Activated naive CD4-positive, alpha-beta T cell treated with anti-CD3 and anti-CD28 coated beads, Interleukin-2, amount 10 ng/mL, durations not matched to agents 7 days and 5 days (primary cell): ENCODE results near the gene ANP32A.
A peak's percentile ranks its signal among the peaks of the same experiment; 100 is the strongest.

ENCODE experiments used
- CTCF ChIA-PET: fragments of 350-600 bp; sonication (Branson Sonifier 250); formaldehyde crosslinking; loops from one replicate; lab custom pipeline; 2021; ENCODE audit warnings: antibody characterized with exemption; lab: Charles Lee
- DNase-seq: peaks from one replicate; pipeline ENCODE4 v3.0.0-alpha.2; 2020
- H3K27ac Mint-ChIP-seq: one replicate; pipeline ENCODE4 v1.8.0; 2021; ENCODE audit warnings: mild to moderate bottlenecking, moderate library complexity, mixed read lengths
- H3K27me3 Mint-ChIP-seq: one replicate; pipeline ENCODE4 v1.8.0; 2021; ENCODE audit warnings: mild to moderate bottlenecking, mixed read lengths
- H3K36me3 Mint-ChIP-seq: one replicate; pipeline ENCODE4 v1.8.0; 2021; ENCODE audit warnings: mixed read lengths
- H3K4me1 Mint-ChIP-seq: one replicate; pipeline ENCODE4 v1.8.0; 2021; ENCODE audit warnings: mixed read lengths
- H3K4me3 Mint-ChIP-seq: one replicate; pipeline ENCODE4 v1.8.0; 2021; ENCODE audit warnings: mild to moderate bottlenecking, moderate library complexity, mixed read lengths
- H3K9me3 Mint-ChIP-seq: one replicate; pipeline ENCODE4 v1.8.0; 2021; ENCODE audit warnings: mixed read lengths

Gene ANP32A

GRCh38 chr15:68798346-68799094 lies 22.2 kb downstream of the ANP32A start:
- Mint-ChIP-seq H3K9me3 (no peaks in the 10 kb centered on the region), H3K4me1 (peaks cover 74% of the 10 kb centered on the region), H3K36me3 (peaks cover 28% of the 10 kb centered on the region), H3K4me3 (no peak overlapping the region), H3K27ac (no peak overlapping the region), H3K27me3 (no peaks in the 10 kb centered on the region)
- CTCF ChIA-PET, result interaction anchor here (1.0 to 1.6 kb wide), 4 partner anchors 9 to 77 kb away, joined by 3 to 5 read pairs (median 4); no protein-coding TSS in a partner anchor
- no peak for DNase-seq

- H3K27ac Mint-ChIP-seq, result peak overlapping the region; percentile 46
- CTCF ChIA-PET, result interaction anchor here (1.0 to 1.6 kb wide), 5 partner anchors 10 to 77 kb away, joined by 3 to 5 read pairs (median 4); no protein-coding TSS in a partner anchor
- DNase-seq, result no peak
- H3K9me3 Mint-ChIP-seq, result no peaks in the 10 kb centered on the region
- H3K4me3 Mint-ChIP-seq, result no peak overlapping the region
- no peaks in the 10 kb centered on the region for H3K27me3 Mint-ChIP-seq
- peaks cover 79% of the 10 kb centered on the region for H3K4me1 Mint-ChIP-seq
- peaks cover 28% of the 10 kb centered on the region for H3K36me3 Mint-ChIP-seq
Observed at GRCh38 chr15:68797599-68798345, 22.9 kb downstream of the ANP32A start.

- no peak for DNase-seq
- peak overlapping the region; percentile 46 for H3K27ac Mint-ChIP-seq
- no peaks in the 10 kb centered on the region for H3K27me3 Mint-ChIP-seq
- peaks cover 28% of the 10 kb centered on the region for H3K36me3 Mint-ChIP-seq
- H3K4me1 Mint-ChIP-seq, result peaks cover 83% of the 10 kb centered on the region
- CTCF ChIA-PET, result interaction anchor here (1.0 to 1.6 kb wide), 3 partner anchors 10 to 32 kb away, joined by 4 to 5 read pairs (median 4); no protein-coding TSS in a partner anchor
- no peak overlapping the region for H3K4me3 Mint-ChIP-seq
- no peaks in the 10 kb centered on the region for H3K9me3 Mint-ChIP-seq
Observed at GRCh38 chr15:68797191-68797590, 23.5 kb downstream of the ANP32A start.

GRCh38 chr15:68796576-68796975 lies 24.1 kb downstream of the ANP32A start:
- Mint-ChIP-seq H3K36me3 (peaks cover 29% of the 10 kb centered on the region), H3K27me3 (no peaks in the 10 kb centered on the region), H3K9me3 (no peaks in the 10 kb centered on the region), H3K27ac (no peak overlapping the region), H3K4me3 (no peak overlapping the region), H3K4me1 (peaks cover 86% of the 10 kb centered on the region)
- no peak for DNase-seq
- CTCF ChIA-PET, result interaction anchor here (1.0 kb wide), 1 partner anchor 32 kb away, joined by 4 read pairs; no protein-coding TSS in a partner anchor

GRCh38 chr15:68795298-68795848 lies 25.3 kb downstream of the ANP32A start:
- H3K4me1 Mint-ChIP-seq, result peaks cover 93% of the 10 kb centered on the region
- H3K27ac Mint-ChIP-seq, result peak overlapping the region; percentile 81
- peaks cover 29% of the 10 kb centered on the region for H3K36me3 Mint-ChIP-seq
- H3K4me3 Mint-ChIP-seq, result peak overlapping the region; percentile 4
- no peaks in the 10 kb centered on the region for H3K27me3 Mint-ChIP-seq
- peak; percentile 84 for DNase-seq
- CTCF ChIA-PET, result interaction anchor here (0.8 to 2.3 kb wide), 7 partner anchors 9 to 39 kb away, joined by 3 to 9 read pairs (median 3); no protein-coding TSS in a partner anchor
- H3K9me3 Mint-ChIP-seq, result no peaks in the 10 kb centered on the region

- CTCF ChIA-PET, result interaction anchor here (0.8 to 2.3 kb wide), 8 partner anchors 11 to 40 kb away, joined by 3 to 9 read pairs (median 3); no protein-coding TSS in a partner anchor
- Mint-ChIP-seq H3K36me3 (peaks cover 27% of the 10 kb centered on the region), H3K9me3 (no peaks in the 10 kb centered on the region), H3K27ac (peak overlapping the region; percentile 81), H3K4me1 (peaks cover 94% of the 10 kb centered on the region), H3K27me3 (no peaks in the 10 kb centered on the region), H3K4me3 (no peak overlapping the region)
- no peak for DNase-seq
Observed at GRCh38 chr15:68794863-68795262, 25.8 kb downstream of the ANP32A start.

- peaks cover 23% of the 10 kb centered on the region for H3K36me3 Mint-ChIP-seq
- H3K4me1 Mint-ChIP-seq, result peaks cover 94% of the 10 kb centered on the region
- no peaks in the 10 kb centered on the region for H3K9me3 Mint-ChIP-seq
- H3K27me3 Mint-ChIP-seq, result no peaks in the 10 kb centered on the region
- H3K4me3 Mint-ChIP-seq, result no peak overlapping the region
- CTCF ChIA-PET, result interaction anchor here (1.0 to 2.3 kb wide), 8 partner anchors 10 to 40 kb away, joined by 3 to 9 read pairs (median 3); no protein-coding TSS in a partner anchor
- peak overlapping the region; percentile 5 for H3K27ac Mint-ChIP-seq
- no peak for DNase-seq
Observed at GRCh38 chr15:68794307-68794706, 26.4 kb downstream of the ANP32A start.

GRCh38 chr15:68793776-68794175 lies 26.9 kb downstream of the ANP32A start:
- Mint-ChIP-seq H3K36me3 (peaks cover 18% of the 10 kb centered on the region), H3K9me3 (no peaks in the 10 kb centered on the region), H3K27me3 (no peaks in the 10 kb centered on the region), H3K4me3 (no peak overlapping the region), H3K4me1 (peaks cover 93% of the 10 kb centered on the region), H3K27ac (no peak overlapping the region)
- no peak for DNase-seq
- CTCF ChIA-PET, result interaction anchor here (1.1 to 2.3 kb wide), 5 partner anchors 10 to 36 kb away, joined by 3 to 9 read pairs (median 3); no protein-coding TSS in a partner anchor

GRCh38 chr15:68792901-68793766 lies 27.6 kb downstream of the ANP32A start:
- H3K4me1 Mint-ChIP-seq, result peaks cover 89% of the 10 kb centered on the region
- no peaks in the 10 kb centered on the region for H3K27me3 Mint-ChIP-seq
- H3K9me3 Mint-ChIP-seq, result no peaks in the 10 kb centered on the region
- no peak overlapping the region for H3K4me3 Mint-ChIP-seq
- DNase-seq, result no peak
- peaks cover 18% of the 10 kb centered on the region for H3K36me3 Mint-ChIP-seq
- CTCF ChIA-PET, result interaction anchor here (0.8 to 1.9 kb wide), 4 partner anchors 9 to 37 kb away, joined by 3 to 7 read pairs (median 3); no protein-coding TSS in a partner anchor
- H3K27ac Mint-ChIP-seq, result peak overlapping the region; percentile 87

- peak overlapping the region; percentile 87 for H3K27ac Mint-ChIP-seq
- CTCF ChIA-PET, result interaction anchor here (0.6 kb wide), 1 partner anchor 16 kb away, joined by 3 read pairs; no protein-coding TSS in a partner anchor
- no peaks in the 10 kb centered on the region for H3K9me3 Mint-ChIP-seq
- H3K4me3 Mint-ChIP-seq, result peak overlapping the region; percentile 33
- peak; percentile 67 for DNase-seq
- no peaks in the 10 kb centered on the region for H3K27me3 Mint-ChIP-seq
- peaks cover 21% of the 10 kb centered on the region for H3K36me3 Mint-ChIP-seq
- peaks cover 74% of the 10 kb centered on the region for H3K4me1 Mint-ChIP-seq
Observed at GRCh38 chr15:68791431-68792283, 29.0 kb downstream of the ANP32A start.

- no peak for DNase-seq
- CTCF ChIA-PET, result interaction anchor here (0.6 to 1.1 kb wide), 2 partner anchors 16 to 38 kb away, joined by 3 read pairs; no protein-coding TSS in a partner anchor
- peaks cover 70% of the 10 kb centered on the region for H3K4me1 Mint-ChIP-seq
- peaks cover 21% of the 10 kb centered on the region for H3K36me3 Mint-ChIP-seq
- no peaks in the 10 kb centered on the region for H3K27me3 Mint-ChIP-seq
- H3K9me3 Mint-ChIP-seq, result no peaks in the 10 kb centered on the region
- peak overlapping the region; percentile 28 for H3K4me3 Mint-ChIP-seq
- H3K27ac Mint-ChIP-seq, result peak overlapping the region; percentile 87
Observed at GRCh38 chr15:68790910-68791309, 29.8 kb downstream of the ANP32A start.

- H3K36me3 Mint-ChIP-seq, result peaks cover 22% of the 10 kb centered on the region
- H3K4me1 Mint-ChIP-seq, result peaks cover 69% of the 10 kb centered on the region
- no peaks in the 10 kb centered on the region for H3K27me3 Mint-ChIP-seq
- CTCF ChIA-PET, result interaction anchor here (1.1 kb wide), 1 partner anchor 38 kb away, joined by 3 read pairs; no protein-coding TSS in a partner anchor
- H3K27ac Mint-ChIP-seq, result peak overlapping the region; percentile 65
- DNase-seq, result no peak
- no peaks in the 10 kb centered on the region for H3K9me3 Mint-ChIP-seq
- no peak overlapping the region for H3K4me3 Mint-ChIP-seq
Observed at GRCh38 chr15:68790242-68790575, 30.5 kb downstream of the ANP32A start.
